H9 (cell line): ENCODE data around the gene SPSB2. TPM values are rescaled to one million over a fixed set of nuclear protein-coding genes. Genes with fewer than 3 reads are reported as not detected.

Experiments used
- DNase-seq: peaks from one replicate; pipeline ENCODE4 v3.0.0-alpha.2; 2017
- H2AFZ ChIP-seq: one replicate; pipeline ENCODE4 v1.6.1; 2013; ENCODE audit warnings: mild to moderate bottlenecking, low read length, control low read depth, moderate library complexity
- H2AK5ac ChIP-seq: 2 replicates; pipeline ENCODE4 v1.6.1; 2013; ENCODE audit warnings: low read length, control low read depth, mixed read lengths; ENCODE audit not compliant: insufficient read length
- H2BK120ac ChIP-seq: one replicate; pipeline ENCODE4 v1.6.1; 2013; ENCODE audit warnings: low read depth, mild to moderate bottlenecking, low read length, control low read depth, inconsistent platforms; ENCODE audit not compliant: poor library complexity, severe bottlenecking
- H2BK12ac ChIP-seq: 2 replicates; pipeline ENCODE4 v1.6.1; 2013; ENCODE audit warnings: low read length, control low read depth, mixed read lengths, low read depth; ENCODE audit not compliant: insufficient read length
- H2BK15ac ChIP-seq: 2 replicates; pipeline ENCODE4 v1.6.1; 2013; ENCODE audit warnings: low read depth, low read length, control low read depth
- H2BK20ac ChIP-seq: one replicate; pipeline ENCODE4 v1.6.1; 2013; ENCODE audit warnings: low read depth, mild to moderate bottlenecking, low read length, control low read depth, inconsistent platforms; ENCODE audit not compliant: poor library complexity, severe bottlenecking
- H2BK5ac ChIP-seq: 2 replicates; pipeline ENCODE4 v1.6.1; 2013; ENCODE audit warnings: low read length, control low read depth, mixed read lengths; ENCODE audit not compliant: insufficient read length
- H3K14ac ChIP-seq: 2 replicates; pipeline ENCODE4 v1.6.1; 2013; ENCODE audit warnings: low read length, control low read depth; ENCODE audit not compliant: insufficient read depth
- H3K18ac ChIP-seq: 2 replicates; pipeline ENCODE4 v1.6.1; 2013; ENCODE audit warnings: low read depth, mild to moderate bottlenecking, mixed read lengths, low read length, control low read depth; ENCODE audit not compliant: insufficient read length
- H3K23ac ChIP-seq: 2 replicates; pipeline ENCODE4 v1.6.1; 2013; ENCODE audit warnings: low read length, control low read depth, mixed read lengths, low read depth; ENCODE audit not compliant: insufficient read length
- H3K23me2 ChIP-seq: 2 replicates; pipeline ENCODE4 v1.6.1; 2013; ENCODE audit warnings: low read depth, mild to moderate bottlenecking, mixed read lengths, low read length, control low read depth; ENCODE audit not compliant: insufficient read length, poor library complexity, severe bottlenecking
- H3K27ac ChIP-seq: 2 replicates; pipeline ENCODE4 v1.5.1; 2013; ENCODE audit warnings: low read length, control low read depth, mixed read lengths, low read depth; ENCODE audit not compliant: insufficient read length
- H3K27me3 ChIP-seq: 2 replicates; pipeline ENCODE4 v1.6.1; 2013; ENCODE audit warnings: low read length, control low read depth, inconsistent platforms; ENCODE audit not compliant: insufficient read depth
- H3K4ac ChIP-seq: 2 replicates; pipeline ENCODE4 v1.6.1; 2013; ENCODE audit warnings: low read depth, mild to moderate bottlenecking, control low read depth, inconsistent platforms, low read length, moderate library complexity
- H3K4me1 ChIP-seq: 2 replicates; pipeline ENCODE4 v1.6.1; 2013; ENCODE audit warnings: low read length, control low read depth, inconsistent platforms; ENCODE audit not compliant: insufficient read depth
- H3K4me2 ChIP-seq: 2 replicates; pipeline ENCODE4 v1.6.1; 2013; ENCODE audit warnings: low read length, control low read depth, mixed read lengths; ENCODE audit not compliant: insufficient read length, insufficient read depth
- H3K56ac ChIP-seq: 2 replicates; pipeline ENCODE4 v1.6.1; 2013; ENCODE audit warnings: low read depth, mild to moderate bottlenecking, mixed read lengths, low read length, control low read depth; ENCODE audit not compliant: insufficient read length
- H3K79me1 ChIP-seq: 2 replicates; pipeline ENCODE4 v1.6.1; 2013; ENCODE audit warnings: low read depth, mild to moderate bottlenecking, moderate library complexity, low read length, control low read depth, inconsistent platforms; ENCODE audit not compliant: insufficient read depth, poor library complexity, severe bottlenecking
- H3K79me2 ChIP-seq: 2 replicates; pipeline ENCODE4 v1.6.1; 2013; ENCODE audit warnings: low read length, control low read depth, inconsistent platforms; ENCODE audit not compliant: insufficient read depth
- H3K9ac ChIP-seq: 2 replicates; pipeline ENCODE4 v1.6.1; 2013; ENCODE audit warnings: low read length, control low read depth, mixed read lengths; ENCODE audit not compliant: insufficient read length; ENCODE audit errors: extremely low read depth
- H3K9me3 ChIP-seq: one replicate; pipeline ENCODE4 v1.6.1; 2013; ENCODE audit warnings: low read depth, low read length, inconsistent platforms; ENCODE audit not compliant: control insufficient read depth
- H3T11ph ChIP-seq: one replicate; pipeline ENCODE4 v1.6.1; 2013; ENCODE audit warnings: mild to moderate bottlenecking, low read length, control low read depth, inconsistent platforms
- H4K20me1 ChIP-seq: one replicate; pipeline ENCODE4 v1.6.1; 2013; ENCODE audit not compliant: control insufficient read depth, insufficient read length, insufficient read depth
- H4K5ac ChIP-seq: 2 replicates; pipeline ENCODE4 v1.6.1; 2013; ENCODE audit warnings: low read depth, mild to moderate bottlenecking, mixed read lengths, low read length, control low read depth; ENCODE audit not compliant: insufficient read length
- H4K8ac ChIP-seq: replicated peaks from 2 replicates; pipeline ENCODE4 v1.6.1; 2013; ENCODE audit warnings: low read length, control low read depth, mixed read lengths, low read depth; ENCODE audit not compliant: insufficient read length
- H4K91ac ChIP-seq: 2 replicates; pipeline ENCODE4 v1.6.1; 2013; ENCODE audit warnings: low read depth, mild to moderate bottlenecking, moderate library complexity, mixed read lengths, low read length, control low read depth; ENCODE audit not compliant: insufficient read length
- H3K27ac Mint-ChIP-seq, 3 experiments: 2 replicates in 2 of 3; 3 replicates in 1 of 3; pipeline ENCODE4 v1.8.0; 2020 to 2021; ENCODE audit warnings: mixed read lengths in 3 of 3, mild to moderate bottlenecking in 1 of 3, moderate library complexity in 1 of 3
- H3K27me3 Mint-ChIP-seq: 2 replicates; pipeline ENCODE4 v1.8.0; 2021; ENCODE audit warnings: low read depth, mild to moderate bottlenecking, moderate library complexity, mixed read lengths
- H3K36me3 Mint-ChIP-seq, 3 experiments: 2 replicates in 2 of 3; 3 replicates in 1 of 3; pipeline ENCODE4 v1.8.0; 2020 to 2021; ENCODE audit warnings: low read depth in 3 of 3, mixed read lengths in 3 of 3; ENCODE audit not compliant: insufficient read depth in 1 of 3
- H3K4me1 Mint-ChIP-seq, 2 experiments: 2 replicates each; pipeline ENCODE4 v1.8.0; 2020; ENCODE audit warnings: mixed read lengths in 2 of 2
- H3K4me3 Mint-ChIP-seq, 2 experiments: 2 replicates in 1 of 2; 3 replicates in 1 of 2; pipeline ENCODE4 v1.8.0; 2020 to 2021; ENCODE audit warnings: mild to moderate bottlenecking in 2 of 2, mixed read lengths in 2 of 2, moderate library complexity in 1 of 2
- H3K9me3 Mint-ChIP-seq, 2 experiments: 2 replicates in 1 of 2; 3 replicates in 1 of 2; pipeline ENCODE4 v1.8.0; 2020; ENCODE audit warnings: mild to moderate bottlenecking in 2 of 2, mixed read lengths in 2 of 2, moderate library complexity in 1 of 2
- WGBS: extraction: QIAGEN DNeasy Blood & Tissue Kit; methylation state at CpG from one replicate; pipeline ENCODE4 v1.1.7; 2013; ENCODE audit warnings: missing lambda C conversion rate, low lambda C conversion rate, mixed read lengths; ENCODE audit not compliant: insufficient read length; ENCODE audit errors: extremely low coverage; 5-methylcytosine and 5-hydroxymethylcytosine counted together
- total RNA-seq: library from RNA; stranded (reverse); gene quantifications from 2 replicates; pipeline ENCODE4 v1.2.1, GENCODE V29; 2021
- TF ChIP-seq, protein P1 (sequence below): fragments of 200-600 bp; sonication (generic); conservative IDR thresholded peaks from 3 replicates; pipeline ENCODE4 v1.8.0; 2021; ENCODE audit warnings: antibody characterized with exemption, mild to moderate bottlenecking

The SPSB2 gene
- total RNA-seq, 1 experiment from 2014 or later = 13.7 TPM

DNA sequence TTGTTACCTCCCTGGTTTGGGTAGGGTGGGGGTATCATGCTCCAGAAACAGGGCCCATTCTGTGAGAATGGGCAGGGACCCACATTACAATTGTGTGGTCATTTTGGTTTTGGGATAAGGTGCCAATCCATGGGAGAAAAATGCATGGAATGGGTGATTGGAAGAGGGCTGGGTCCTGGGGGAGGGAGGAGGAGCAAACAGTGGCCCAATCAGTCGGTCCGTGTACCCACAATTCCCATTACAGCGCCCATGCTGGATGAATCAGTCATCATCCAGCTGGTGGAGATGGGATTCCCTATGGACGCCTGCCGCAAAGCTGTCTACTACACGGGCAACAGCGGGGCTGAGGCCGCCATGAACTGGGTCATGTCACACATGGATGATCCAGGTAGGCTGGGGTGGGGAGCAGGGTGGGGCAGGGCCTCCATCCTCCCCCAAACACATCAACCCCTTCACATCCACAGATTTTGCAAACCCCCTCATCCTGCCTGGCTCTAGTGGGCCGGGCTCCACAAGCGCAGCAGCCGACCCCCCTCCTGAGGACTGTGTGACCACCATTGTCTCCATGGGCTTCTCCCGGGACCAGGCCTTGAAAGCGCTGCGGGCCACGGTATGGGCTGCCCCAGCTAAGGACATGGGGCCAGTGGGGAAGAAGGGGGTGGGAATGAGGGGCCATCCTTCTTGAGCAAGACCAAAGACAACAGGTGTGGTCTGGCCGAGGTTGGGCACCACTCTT, 9.3 kb downstream of the SPSB2 start:
- Histone ChIP-seq H3K27ac (no peak overlapping the region), H3K23me2 (peaks cover 9% of the 10 kb centered on the region), H4K91ac (no peak overlapping the region), H3K56ac (no peak overlapping the region), H3K23ac (no peak overlapping the region), H2BK20ac (no peak overlapping the region), H2AK5ac (no peak overlapping the region), H4K8ac (no peak overlapping the region), H2AFZ (no peak overlapping the region), H2BK5ac (no peak overlapping the region), H4K20me1 (no peaks in the 10 kb centered on the region), H3K4ac (no peak overlapping the region), H3K18ac (no peak overlapping the region), H3K9ac (no peak overlapping the region), H3K14ac (no peak overlapping the region), H3K9me3 (no peaks in the 10 kb centered on the region), H3K4me1 (no peaks in the 10 kb centered on the region; the same call in 1 of the 2 replicates), H3K79me1 (no peaks in the 10 kb centered on the region), H3K27me3 (no peaks in the 10 kb centered on the region), H4K5ac (no peak overlapping the region), H2BK12ac (no peak overlapping the region), H3K4me2 (no peak overlapping the region), H2BK15ac (no peak overlapping the region), H3K79me2 (peaks cover 5% of the 10 kb centered on the region; the same call in 1 of the 2 replicates), H2BK120ac (no peak overlapping the region), H3T11ph (no peak overlapping the region)
- Mint-ChIP-seq H3K27me3 (no peaks in the 10 kb centered on the region), H3K27ac (no peak overlapping the region; a peak in 1 of 7 replicates), H3K36me3 (peaks cover 50 to 78% (median 71%) of the 10 kb centered on the region in 3 experiments), H3K9me3 (no peaks in the 10 kb centered on the region; a peak in 1 of 5 replicates), H3K4me1 (peaks cover 19 to 22% of the 10 kb centered on the region in 2 experiments), H3K4me3 (no peak overlapping the region; a peak in 1 of 5 replicates)
- TF ChIP-seq, protein P1, sequence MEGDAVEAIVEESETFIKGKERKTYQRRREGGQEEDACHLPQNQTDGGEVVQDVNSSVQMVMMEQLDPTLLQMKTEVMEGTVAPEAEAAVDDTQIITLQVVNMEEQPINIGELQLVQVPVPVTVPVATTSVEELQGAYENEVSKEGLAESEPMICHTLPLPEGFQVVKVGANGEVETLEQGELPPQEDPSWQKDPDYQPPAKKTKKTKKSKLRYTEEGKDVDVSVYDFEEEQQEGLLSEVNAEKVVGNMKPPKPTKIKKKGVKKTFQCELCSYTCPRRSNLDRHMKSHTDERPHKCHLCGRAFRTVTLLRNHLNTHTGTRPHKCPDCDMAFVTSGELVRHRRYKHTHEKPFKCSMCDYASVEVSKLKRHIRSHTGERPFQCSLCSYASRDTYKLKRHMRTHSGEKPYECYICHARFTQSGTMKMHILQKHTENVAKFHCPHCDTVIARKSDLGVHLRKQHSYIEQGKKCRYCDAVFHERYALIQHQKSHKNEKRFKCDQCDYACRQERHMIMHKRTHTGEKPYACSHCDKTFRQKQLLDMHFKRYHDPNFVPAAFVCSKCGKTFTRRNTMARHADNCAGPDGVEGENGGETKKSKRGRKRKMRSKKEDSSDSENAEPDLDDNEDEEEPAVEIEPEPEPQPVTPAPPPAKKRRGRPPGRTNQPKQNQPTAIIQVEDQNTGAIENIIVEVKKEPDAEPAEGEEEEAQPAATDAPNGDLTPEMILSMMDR = no peak
- no peak for DNase-seq
- WGBS = no CpG with 5 or more reads among the region's 16 CpGs
